GM18868 (cell line): Measurements from ENCODE around the gene EMC9.

ENCODE experiments used
- ATAC-seq: cut with Tn5 transposase; IDR thresholded peaks from one replicate; pipeline ENCODE4 v1.9.1; 2021; ENCODE audit warnings: mild to moderate bottlenecking, moderate library complexity; ENCODE audit not compliant: unreplicated experiment

Gene EMC9, protein sequence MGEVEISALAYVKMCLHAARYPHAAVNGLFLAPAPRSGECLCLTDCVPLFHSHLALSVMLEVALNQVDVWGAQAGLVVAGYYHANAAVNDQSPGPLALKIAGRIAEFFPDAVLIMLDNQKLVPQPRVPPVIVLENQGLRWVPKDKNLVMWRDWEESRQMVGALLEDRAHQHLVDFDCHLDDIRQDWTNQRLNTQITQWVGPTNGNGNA

DNA sequence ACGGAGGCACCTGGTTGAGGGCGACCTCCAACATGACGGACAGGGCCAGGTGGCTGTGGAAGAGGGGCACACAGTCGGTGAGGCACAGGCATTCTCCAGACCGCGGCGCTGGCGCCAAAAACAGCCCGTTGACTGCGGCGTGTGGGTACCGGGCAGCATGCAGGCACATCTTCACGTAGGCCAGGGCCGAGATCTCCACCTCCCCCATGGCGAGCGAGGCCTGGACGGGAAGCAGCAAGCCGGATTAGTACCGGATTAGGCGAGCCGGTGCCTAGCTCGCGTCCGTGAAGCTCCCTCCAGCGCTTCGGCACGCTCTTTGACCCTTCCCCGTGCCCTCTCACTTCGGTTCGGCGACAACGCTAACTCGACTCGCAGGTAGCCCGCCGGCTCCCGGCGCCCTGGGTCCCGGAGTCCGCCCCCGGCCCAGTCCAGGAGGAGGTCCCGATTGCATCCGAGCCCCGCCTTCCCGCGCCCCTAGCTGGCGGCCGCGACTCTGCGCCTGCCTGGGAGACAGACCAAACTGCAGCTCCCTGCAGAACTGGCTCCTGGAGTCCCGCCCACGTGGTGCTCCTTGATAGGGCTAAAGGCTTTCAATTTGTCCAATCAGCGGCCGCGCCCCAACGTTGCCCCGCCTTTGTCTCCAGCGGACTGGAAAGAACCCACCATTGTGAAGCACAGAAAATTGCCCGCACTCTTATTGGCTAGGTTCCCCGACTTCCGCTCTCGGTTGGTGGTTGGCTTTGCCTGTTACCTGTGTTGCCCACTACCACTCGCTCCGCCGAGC lies at the start of gene EMC9:
Gene EMC9, minus strand, starts transcription at position 495 of the 784 bp plus-strand sequence. Its CDS starts 287 bp downstream, at position 208.
- peak; percentile 88 for ATAC-seq

GRCh38 chr14:24190416-24190815 lies 49.0 kb upstream of the EMC9 start:
- no peak for ATAC-seq

- no peak for ATAC-seq
These were observed 48.1 kb upstream of the EMC9 start for GRCh38 chr14:24189460-24189859.

GRCh38 chr14:24189059-24189375 lies 47.6 kb upstream of the EMC9 start:
- ATAC-seq: no peak

DNA sequence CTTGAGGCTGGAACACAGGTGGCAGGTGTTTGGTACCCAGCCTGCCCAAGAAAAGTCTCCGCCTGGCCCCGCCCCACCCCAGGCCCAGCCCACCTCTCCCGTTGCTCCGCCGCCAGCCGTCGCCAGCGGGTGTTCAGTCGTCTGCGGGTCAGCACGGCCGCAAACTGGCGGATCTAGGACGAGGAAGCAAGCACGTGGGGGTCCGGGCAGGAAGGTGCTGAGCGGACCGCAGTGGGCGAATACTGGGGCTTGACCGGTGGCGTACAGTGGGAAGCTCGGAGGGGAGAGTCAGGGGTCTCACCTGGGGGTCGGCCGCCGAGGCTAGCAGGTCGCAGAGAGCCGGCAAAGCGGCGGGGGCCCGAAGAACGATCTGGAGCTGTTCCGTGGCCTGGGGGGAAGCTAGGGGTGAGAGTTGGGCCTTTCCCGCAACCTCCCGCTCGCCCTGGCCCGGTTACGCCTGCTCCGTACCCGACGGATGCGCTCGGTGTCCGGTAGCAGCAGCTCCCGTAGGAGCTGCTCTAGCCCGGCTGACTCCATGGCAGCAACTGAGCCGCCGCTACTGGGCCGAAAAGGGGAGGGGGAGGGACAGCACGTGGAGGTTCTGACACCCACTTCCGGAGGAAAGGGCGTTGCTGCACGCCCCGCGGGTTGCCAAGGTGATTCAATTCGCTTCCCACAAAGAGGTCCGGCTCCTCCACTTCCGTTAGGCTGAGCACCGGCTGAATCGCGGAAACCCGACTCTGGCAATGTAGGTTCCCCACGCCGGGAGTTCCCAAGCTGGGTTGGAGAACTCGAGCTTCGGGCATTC lies 47.1 kb upstream of the EMC9 start, which contains the start of gene IPO4:
Gene IPO4, minus strand, starts transcription at position 566 of the 808 bp plus-strand sequence. Its CDS starts 29 bp downstream, at position 537.
- ATAC-seq: peak; percentile 97

- ATAC-seq: no peak
These were observed 46.1 kb upstream of the EMC9 start for GRCh38 chr14:24187539-24187915.

GRCh38 chr14:24186831-24187538 lies 45.6 kb upstream of the EMC9 start:
- no peak for ATAC-seq

- ATAC-seq: no peak
These were observed 44.4 kb upstream of the EMC9 start for GRCh38 chr14:24185741-24186140.

GRCh38 chr14:24185026-24185425 lies 43.6 kb upstream of the EMC9 start:
- no peak for ATAC-seq

DNA sequence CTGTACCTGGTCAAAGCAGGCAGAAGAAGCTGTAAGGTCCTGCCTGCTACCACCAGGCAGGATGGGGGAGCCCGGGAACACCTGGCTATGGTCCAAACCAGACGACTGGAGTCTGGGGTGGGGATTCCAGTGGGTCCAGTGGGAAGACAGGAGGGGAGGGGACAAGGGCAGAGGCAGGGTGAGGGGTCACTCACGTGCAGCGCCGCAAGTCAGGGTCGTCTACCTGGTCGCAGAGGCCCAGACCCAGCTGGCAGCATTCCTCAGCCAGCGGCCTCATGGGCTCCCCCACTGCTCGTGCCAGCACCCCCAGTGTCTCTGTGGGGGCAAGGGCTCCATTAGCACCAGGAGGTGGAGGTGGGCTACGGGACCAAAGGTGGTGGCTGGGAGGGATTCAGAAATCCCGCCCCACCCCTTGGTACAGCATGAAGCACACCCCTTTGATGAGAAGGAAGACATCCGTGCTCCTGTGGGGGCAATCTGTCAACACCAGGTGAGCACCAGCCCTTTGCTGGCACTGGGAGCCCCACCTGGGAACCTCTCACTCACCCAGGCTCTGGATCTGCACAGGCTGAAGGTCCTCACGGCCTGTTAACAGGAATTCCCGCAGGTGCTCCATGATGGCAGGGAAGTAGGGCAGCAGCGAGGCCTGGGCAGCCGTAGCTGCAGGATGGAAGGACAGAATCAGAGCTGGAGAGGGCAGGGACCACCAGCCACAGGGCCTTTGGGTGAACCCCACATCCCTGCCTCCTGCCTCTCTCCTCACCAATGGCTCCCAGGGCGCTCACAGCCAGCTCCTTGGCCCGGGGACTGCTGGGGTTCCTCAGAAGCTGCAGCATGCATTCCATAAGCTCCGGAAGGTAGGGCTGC lies 42.9 kb upstream of the EMC9 start:
- ATAC-seq: no peak

DNA sequence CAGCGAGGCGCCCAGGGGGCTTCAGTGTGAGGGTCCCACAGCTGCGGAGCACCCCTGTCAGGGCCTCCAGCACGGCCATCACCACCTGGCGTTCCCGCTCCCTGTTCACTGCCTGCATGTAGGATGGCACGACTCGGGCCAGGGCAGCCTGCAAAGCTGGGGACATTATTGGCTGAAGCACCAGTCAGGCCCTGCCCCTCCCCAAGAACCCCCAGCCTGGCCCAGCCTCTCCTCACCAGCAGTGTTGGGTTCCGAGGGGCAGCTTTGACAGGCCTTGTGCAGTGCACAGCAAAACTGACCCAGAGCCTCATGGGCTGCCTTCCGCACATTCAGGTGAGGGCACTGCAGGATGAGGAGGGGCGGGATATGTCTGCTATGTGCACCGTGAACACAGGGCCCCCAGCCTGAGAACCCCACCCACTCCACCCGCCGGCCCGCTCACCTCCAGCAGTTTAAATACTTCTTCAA lies 41.7 kb upstream of the EMC9 start:
- no peak for ATAC-seq

DNA sequence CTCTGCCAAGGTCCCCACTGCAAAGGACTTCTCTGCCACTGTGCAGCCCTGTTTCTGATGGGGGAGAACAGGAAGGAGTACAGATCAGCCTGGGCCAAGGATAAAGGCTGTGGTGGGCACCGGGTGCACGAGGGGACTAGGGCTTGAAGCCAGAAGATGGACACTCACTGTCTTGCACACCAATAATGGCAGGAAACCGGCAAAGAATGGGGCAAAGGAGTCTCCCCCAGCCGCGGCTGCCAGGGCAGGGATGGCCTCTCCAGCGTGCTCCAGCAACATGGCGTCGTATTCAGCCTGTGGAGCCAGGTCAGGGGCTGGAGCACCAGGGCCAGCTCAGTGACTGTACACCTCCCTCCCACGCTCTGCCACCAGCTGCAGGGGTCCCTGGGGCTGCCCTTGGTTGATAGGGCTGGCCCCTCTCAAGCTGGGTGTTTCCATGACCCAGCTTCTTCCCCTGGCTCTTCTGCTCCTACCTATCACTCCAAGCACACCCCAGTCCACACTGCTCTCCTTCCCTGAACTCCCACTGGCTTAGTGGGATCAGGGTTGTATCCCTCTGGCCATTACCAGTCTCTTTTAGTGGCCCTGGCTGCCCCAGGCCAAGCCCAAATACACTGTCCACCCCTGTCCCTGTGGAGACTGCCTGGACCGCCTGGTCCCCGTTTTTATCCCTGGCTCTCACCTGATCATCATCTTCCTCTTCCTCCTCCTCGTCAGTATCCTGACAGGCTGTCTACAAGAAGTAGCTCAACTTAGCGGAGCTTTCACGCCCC lies 40.9 kb upstream of the EMC9 start:
- ATAC-seq: no peak

- no peak for ATAC-seq
These were observed 40.1 kb upstream of the EMC9 start for GRCh38 chr14:24181371-24182077.

GRCh38 chr14:24179961-24180796 lies 38.8 kb upstream of the EMC9 start:
- ATAC-seq: no peak

DNA sequence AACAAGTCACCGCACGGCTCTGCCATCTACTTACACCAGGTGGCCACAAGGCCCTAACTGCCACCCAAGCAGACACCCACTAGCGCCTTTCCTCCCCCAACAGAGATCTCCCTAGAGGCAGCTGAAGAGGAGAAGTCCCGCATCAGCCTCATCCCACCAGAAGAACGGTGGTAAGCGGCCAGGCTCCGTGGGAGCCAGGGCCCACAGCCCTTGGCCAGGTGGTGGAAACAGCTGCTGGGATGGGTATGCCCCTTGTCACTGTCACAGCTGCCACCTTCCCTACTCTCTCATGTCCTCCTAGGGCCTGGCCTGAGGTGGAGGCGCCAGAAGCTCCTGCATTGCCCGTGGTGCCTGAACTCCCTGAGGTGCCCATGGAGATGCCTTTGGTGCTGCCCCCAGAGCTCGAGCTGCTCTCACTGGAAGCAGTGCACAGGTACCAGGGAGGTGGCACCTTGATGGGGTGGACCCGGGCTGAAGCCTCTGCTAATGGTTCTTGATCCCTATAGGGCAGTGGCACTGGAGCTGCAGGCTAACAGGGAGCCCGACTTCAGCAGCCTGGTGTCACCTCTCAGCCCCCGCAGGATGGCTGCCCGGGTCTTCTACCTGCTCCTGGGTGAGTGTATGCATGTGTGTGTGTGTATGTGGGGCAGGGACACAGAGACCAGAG lies 38.0 kb upstream of the EMC9 start:
- ATAC-seq: no peak

GRCh38 chr14:24178399-24179178 lies 37.2 kb upstream of the EMC9 start:
- no peak for ATAC-seq
